Measurements from ENCODE around the gene ARHGEF28. TPM values are rescaled to one million over a fixed set of nuclear protein-coding genes. Genes with fewer than 3 reads are reported as not detected.

The ARHGEF28 gene
- total RNA-seq, 1 experiment from 2014 or later: 0.57 TPM

- no peaks in the 10 kb centered on the region for H3K23me2 ChIP-seq (ENCODE audit: insufficient read length, low read depth, low read length, poor library complexity, severe bottlenecking)
- H3K27me3 ChIP-seq (ENCODE audit: insufficient read depth, low read length): no peaks in the 10 kb centered on the region
- no peak overlapping the region for H3K27ac ChIP-seq (ENCODE audit: insufficient read length, low read depth, low read length)
- Mint-ChIP-seq H3K4me3 (no peak overlapping the region), H3K4me1 (0 out of 4 replicates have a peak, but pooled peaks cover 0 to 2% of the 10 kb centered on the region in 2 experiments), H3K27ac (no peak overlapping the region), H3K27me3 (ENCODE audit: low read depth) (peaks cover 3% of the 10 kb centered on the region), H3K9me3 (no peaks in the 10 kb centered on the region), H3K36me3 (ENCODE audit: insufficient read depth in 1 of 3, low read depth in 3 of 3) (no peaks in the 10 kb centered on the region)
- no peak overlapping the region for H3K9ac ChIP-seq (ENCODE audit: extremely low read depth, insufficient read length, low read length)
- no peak overlapping the region for H2BK20ac ChIP-seq (ENCODE audit: low read depth, low read length, poor library complexity, severe bottlenecking)
- H3K18ac ChIP-seq (ENCODE audit: insufficient read length, low read depth, low read length): no peak overlapping the region
- no peaks in the 10 kb centered on the region for H4K20me1 ChIP-seq (ENCODE audit: control insufficient read depth, insufficient read depth, insufficient read length)
- H3K4ac ChIP-seq (ENCODE audit: low read depth, low read length): no peak overlapping the region
- H4K5ac ChIP-seq (ENCODE audit: insufficient read length, low read depth, low read length): no peak overlapping the region
- no peak overlapping the region for H2BK120ac ChIP-seq (ENCODE audit: low read depth, low read length, poor library complexity, severe bottlenecking)
- no peaks in the 10 kb centered on the region for H3K9me3 ChIP-seq (ENCODE audit: control insufficient read depth, low read depth, low read length)
- no CpG with 5 or more reads among the region's 6 CpGs for WGBS (ENCODE audit: extremely low coverage, insufficient read length, low lambda C conversion rate)
- no peak overlapping the region for H2AFZ ChIP-seq (ENCODE audit: low read length)
- H3K23ac ChIP-seq (ENCODE audit: insufficient read length, low read depth, low read length): no peak overlapping the region
- H2AK5ac ChIP-seq (ENCODE audit: insufficient read length, low read length): no peak overlapping the region
- no peak overlapping the region for H4K91ac ChIP-seq (ENCODE audit: insufficient read length, low read depth, low read length)
- H3K14ac ChIP-seq (ENCODE audit: insufficient read depth, low read length): no peak overlapping the region
- no peak overlapping the region for H3K4me2 ChIP-seq (ENCODE audit: insufficient read depth, insufficient read length, low read length)
- no peaks in the 10 kb centered on the region for H3K79me2 ChIP-seq (ENCODE audit: insufficient read depth, low read length)
- TF ChIP-seq CTCF (conservative IDR thresholded peaks at IDR 0.05): no peak
- H2BK12ac ChIP-seq (ENCODE audit: insufficient read length, low read depth, low read length): no peak overlapping the region
- no peak for DNase-seq
- no peak overlapping the region for H3T11ph ChIP-seq (ENCODE audit: low read length)
- H3K79me1 ChIP-seq (ENCODE audit: insufficient read depth, low read depth, low read length, poor library complexity, severe bottlenecking): no peaks in the 10 kb centered on the region
- no peak overlapping the region for H2BK5ac ChIP-seq (ENCODE audit: insufficient read length, low read length)
- no peak overlapping the region for H2BK15ac ChIP-seq (ENCODE audit: low read depth, low read length)
- H4K8ac ChIP-seq (replicated peaks; ENCODE audit: insufficient read length, low read depth, low read length): no peak overlapping the region
- no peak overlapping the region for H3K56ac ChIP-seq (ENCODE audit: insufficient read length, low read depth, low read length)
- H3K4me1 ChIP-seq (ENCODE audit: insufficient read depth, low read length): no peaks in the 10 kb centered on the region
Measured at GRCh38 chr5:73894860-73895259, 268.9 kb downstream of the ARHGEF28 start.
